A673 (cell line): ENCODE data around the gene AGXT2. TPM values are rescaled to one million over a fixed set of nuclear protein-coding genes. Genes with fewer than 3 reads are reported as not detected.

Source experiments
- BruUV-seq: library from RNA; stranded (reverse); fragments of 400-500 nt; replicated peaks from 2 replicates; lab custom pipeline; 2021; lab: Mats Ljungman, UMichigan
- CTCF ChIA-PET: fragments of 300-600 bp; sonication (Branson Sonifier 250); formaldehyde crosslinking; loops from one replicate; lab custom pipeline; 2022; ENCODE audit warnings: antibody characterized with exemption; lab: Charles Lee
- POLR2A ChIA-PET: fragments of 300-600 bp; sonication (Branson Sonifier 250); formaldehyde crosslinking; loops from one replicate; lab custom pipeline; 2022; ENCODE audit warnings: antibody characterized with exemption; ENCODE audit not compliant: low non-redundant PET; lab: Charles Lee
- DNase-seq: peaks from one replicate; pipeline ENCODE4 v3.0.0-alpha.2; 2015; ENCODE audit warnings: low spot score
- H3K27ac ChIP-seq: fragments of 200-600 bp; sonication (generic); 2 replicates; pipeline ENCODE4 v1.5.1; 2016; ENCODE audit warnings: mixed run types, low read depth, mild to moderate bottlenecking, mixed read lengths, antibody characterized with exemption, low read length; ENCODE audit not compliant: poor library complexity, severe bottlenecking
- H3K27me3 ChIP-seq: fragments of 200-600 bp; sonication (generic); replicated peaks from 2 replicates; pipeline ENCODE4 v1.6.1; 2017; ENCODE audit warnings: mixed run types, low read depth, mild to moderate bottlenecking, mixed read lengths, antibody characterized with exemption, low read length; ENCODE audit not compliant: insufficient read depth, poor library complexity
- H3K36me3 ChIP-seq: fragments of 200-600 bp; sonication (generic); 2 replicates; pipeline ENCODE4 v1.6.1; 2016; ENCODE audit warnings: mixed run types, mild to moderate bottlenecking, mixed read lengths, antibody characterized with exemption, low read length; ENCODE audit not compliant: insufficient read depth, poor library complexity, severe bottlenecking
- H3K4me1 ChIP-seq: fragments of 200-600 bp; sonication (generic); 2 replicates; pipeline ENCODE4 v1.6.1; 2017; ENCODE audit warnings: mixed run types, mild to moderate bottlenecking, mixed read lengths, antibody characterized with exemption, low read length; ENCODE audit not compliant: insufficient read depth, poor library complexity, severe bottlenecking
- H3K4me3 ChIP-seq: fragments of 200-600 bp; sonication (generic); 2 replicates; pipeline ENCODE4 v1.5.1; 2016; ENCODE audit warnings: low read depth, mixed run types, mild to moderate bottlenecking, mixed read lengths, low read length; ENCODE audit not compliant: poor library complexity, severe bottlenecking
- H3K9me3 ChIP-seq: fragments of 200-600 bp; sonication (generic); 2 replicates; pipeline ENCODE4 v1.6.1; 2016; ENCODE audit warnings: mixed run types, low read depth, mild to moderate bottlenecking, mixed read lengths, antibody characterized with exemption, low read length; ENCODE audit not compliant: poor library complexity, severe bottlenecking
- EZH2 ChIP-seq: fragments of 200-600 bp; sonication (generic); IDR thresholded peaks from 2 replicates; pipeline ENCODE4 v1.6.1; 2017; ENCODE audit warnings: borderline replicate concordance, low read depth, mild to moderate bottlenecking, mixed read lengths, antibody characterized with exemption, low read length; ENCODE audit not compliant: poor library complexity, severe bottlenecking
- intact Hi-C: fragments of 100-400 bp; cut with micrococcal nuclease; formaldehyde crosslinking; loops from one replicate; pipeline ENCODE4 v1.10.0; 2022; ENCODE audit not compliant: unreplicated experiment
- total RNA-seq: library from RNA; stranded (reverse); gene quantifications from 2 replicates; pipeline ENCODE4 v1.2.3, GENCODE V29; 2021
- TF ChIP-seq, protein P1 (sequence below): fragments of 300-800, 200-600 bp; sonication (generic); conservative IDR thresholded peaks from 2 replicates; pipeline ENCODE4 v1.5.1; 2017; ENCODE audit warnings: low read depth, mild to moderate bottlenecking, antibody characterized with exemption, low read length, moderate library complexity, mixed read lengths

Gene AGXT2
- total RNA-seq, 1 experiment from 2014 or later, result not detected

DNA sequence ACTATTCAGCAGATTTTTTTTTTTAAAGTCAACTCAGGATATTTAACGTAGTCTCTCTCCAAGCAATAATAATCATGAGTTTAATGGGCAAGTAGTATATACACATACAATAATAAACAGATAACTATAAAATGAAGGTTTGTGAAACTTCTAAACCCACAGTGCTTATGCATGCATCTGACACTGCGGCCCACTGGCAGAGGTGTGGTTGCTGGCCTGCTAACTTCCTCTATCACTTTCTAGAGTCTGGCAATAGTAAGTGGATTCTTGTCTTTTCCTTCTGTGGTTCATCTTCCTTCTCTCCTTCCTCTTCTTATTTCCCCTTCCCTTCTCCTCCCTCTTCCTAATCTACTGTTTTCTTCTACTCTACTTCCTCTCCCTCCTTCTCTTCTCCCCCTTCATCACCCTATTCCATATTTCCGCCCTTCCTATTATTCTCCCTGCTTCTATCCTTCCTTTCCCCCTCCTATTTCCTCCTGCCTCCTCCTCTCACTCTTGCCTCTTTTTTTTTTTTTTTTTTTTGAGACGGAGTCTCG, 18.6 kb upstream of the AGXT2 start:
- no peaks in the 10 kb centered on the region for H3K9me3 ChIP-seq
- ChIA-PET CTCF (no interaction called here), POLR2A (no interaction called here)
- intact Hi-C loops, result no loop called here
- H3K27ac ChIP-seq, result no peak overlapping the region
- H3K4me1 ChIP-seq, result no peaks in the 10 kb centered on the region
- peaks cover 18% of the 10 kb centered on the region for H3K27me3 ChIP-seq
- BruUV-seq, result no TSS peak
- H3K36me3 ChIP-seq, result no peaks in the 10 kb centered on the region
- DNase-seq, result no peak
- no peak overlapping the region for H3K4me3 ChIP-seq
- no peak for TF ChIP-seq EZH2
- TF ChIP-seq, protein P1, sequence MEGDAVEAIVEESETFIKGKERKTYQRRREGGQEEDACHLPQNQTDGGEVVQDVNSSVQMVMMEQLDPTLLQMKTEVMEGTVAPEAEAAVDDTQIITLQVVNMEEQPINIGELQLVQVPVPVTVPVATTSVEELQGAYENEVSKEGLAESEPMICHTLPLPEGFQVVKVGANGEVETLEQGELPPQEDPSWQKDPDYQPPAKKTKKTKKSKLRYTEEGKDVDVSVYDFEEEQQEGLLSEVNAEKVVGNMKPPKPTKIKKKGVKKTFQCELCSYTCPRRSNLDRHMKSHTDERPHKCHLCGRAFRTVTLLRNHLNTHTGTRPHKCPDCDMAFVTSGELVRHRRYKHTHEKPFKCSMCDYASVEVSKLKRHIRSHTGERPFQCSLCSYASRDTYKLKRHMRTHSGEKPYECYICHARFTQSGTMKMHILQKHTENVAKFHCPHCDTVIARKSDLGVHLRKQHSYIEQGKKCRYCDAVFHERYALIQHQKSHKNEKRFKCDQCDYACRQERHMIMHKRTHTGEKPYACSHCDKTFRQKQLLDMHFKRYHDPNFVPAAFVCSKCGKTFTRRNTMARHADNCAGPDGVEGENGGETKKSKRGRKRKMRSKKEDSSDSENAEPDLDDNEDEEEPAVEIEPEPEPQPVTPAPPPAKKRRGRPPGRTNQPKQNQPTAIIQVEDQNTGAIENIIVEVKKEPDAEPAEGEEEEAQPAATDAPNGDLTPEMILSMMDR, result no peak

DNA sequence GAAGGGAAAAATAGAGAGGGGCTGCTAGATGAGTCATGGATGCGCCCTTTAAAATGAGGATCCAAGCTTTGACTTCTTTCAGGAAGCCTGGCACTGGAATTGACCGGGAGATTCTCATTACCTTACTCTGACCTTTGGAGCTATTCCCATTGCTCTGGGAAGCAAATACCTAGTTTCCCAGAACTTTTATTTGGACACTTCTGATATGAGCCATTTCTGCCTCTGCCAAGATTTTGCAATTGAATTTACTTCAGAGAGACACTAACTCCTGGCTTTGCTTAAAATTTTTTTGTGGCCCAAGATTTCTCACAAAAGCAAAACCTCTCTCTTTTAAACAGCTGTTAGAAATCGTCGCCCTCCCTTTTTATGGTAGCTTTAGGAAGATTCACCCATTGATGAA, 15.7 kb upstream of the AGXT2 start:
- TF ChIP-seq EZH2, result no peak
- TF ChIP-seq, protein P1, result no peak
- BruUV-seq, result no TSS peak
- DNase-seq, result no peak
- Histone ChIP-seq H3K27ac (no peak overlapping the region), H3K4me1 (no peaks in the 10 kb centered on the region), H3K27me3 (peaks cover 15% of the 10 kb centered on the region), H3K4me3 (no peak overlapping the region), H3K9me3 (no peaks in the 10 kb centered on the region), H3K36me3 (no peaks in the 10 kb centered on the region)
- ChIA-PET CTCF (no interaction called here), POLR2A (no interaction called here)
- intact Hi-C loops, result no loop called here

DNA sequence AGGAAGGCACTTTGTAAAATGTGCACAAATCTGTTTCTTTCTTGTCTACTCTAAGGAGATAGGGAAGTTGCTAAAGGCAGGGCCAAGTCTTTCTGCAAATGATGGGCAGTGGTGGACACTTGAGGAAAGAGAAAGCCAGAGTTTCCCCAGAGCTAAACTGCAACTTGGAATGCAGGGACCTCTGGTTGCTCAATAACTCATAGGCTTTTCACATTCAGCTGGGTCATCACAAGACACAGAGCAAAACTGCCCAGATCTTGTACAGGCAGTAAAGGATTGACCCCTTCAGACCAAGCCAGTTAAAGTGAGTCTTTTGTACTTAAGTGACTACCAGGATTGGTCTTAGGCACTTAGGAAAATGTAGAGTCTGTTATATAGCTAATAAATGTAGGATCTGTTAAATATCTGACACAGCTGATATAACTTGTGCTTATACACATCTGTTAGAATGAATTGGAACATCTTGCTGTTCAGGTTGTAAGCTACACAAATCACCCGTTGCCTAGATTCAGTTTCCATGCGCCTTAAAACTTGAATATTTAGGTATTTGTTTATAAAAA, 13.5 kb upstream of the AGXT2 start:
- BruUV-seq, result no TSS peak
- POLR2A ChIA-PET, result no interaction called here

DNA sequence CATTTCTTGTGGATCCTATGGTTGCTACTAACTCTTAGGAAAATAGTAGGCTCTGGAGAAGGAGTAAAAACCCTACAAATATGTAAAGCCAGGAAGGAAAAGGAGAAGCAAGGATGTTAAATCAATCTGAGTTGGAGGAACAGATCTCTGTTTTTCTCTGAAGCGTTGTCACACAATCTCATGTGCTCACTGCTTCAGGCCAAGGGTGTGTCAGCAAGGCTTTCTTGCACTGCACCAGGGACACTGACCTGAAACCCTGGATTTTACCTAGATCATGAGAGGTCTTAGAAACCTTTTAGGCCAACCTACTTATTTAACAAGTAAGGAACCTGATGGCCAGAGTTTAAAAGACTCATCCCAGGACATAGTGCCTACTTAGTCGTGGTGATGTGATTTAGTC, 12.5 kb upstream of the AGXT2 start:
- CTCF ChIA-PET, result no interaction called here
- TF ChIP-seq, protein P1, result no peak
- TF ChIP-seq EZH2, result no peak
- peaks cover 21% of the 10 kb centered on the region for H3K27me3 ChIP-seq
- intact Hi-C loops, result no loop called here
- H3K9me3 ChIP-seq, result no peaks in the 10 kb centered on the region
- no peaks in the 10 kb centered on the region for H3K36me3 ChIP-seq
- POLR2A ChIA-PET, result no interaction called here
- no peaks in the 10 kb centered on the region for H3K4me1 ChIP-seq
- no peak overlapping the region for H3K4me3 ChIP-seq
- DNase-seq, result no peak
- no peak overlapping the region for H3K27ac ChIP-seq
- no TSS peak for BruUV-seq

More for the DNA sequence above, 13.5 kb upstream of the AGXT2 start:
- H3K4me1 ChIP-seq, result no peaks in the 10 kb centered on the region
- intact Hi-C loops, result no loop called here
- TF ChIP-seq EZH2, result no peak
- CTCF ChIA-PET, result no interaction called here
- DNase-seq, result no peak
- no peak overlapping the region for H3K27ac ChIP-seq
- H3K27me3 ChIP-seq, result peaks cover 21% of the 10 kb centered on the region
- H3K4me3 ChIP-seq, result no peak overlapping the region
- no peaks in the 10 kb centered on the region for H3K9me3 ChIP-seq
- no peaks in the 10 kb centered on the region for H3K36me3 ChIP-seq
